Endothelial cell of umbilical vein (primary cell): Measurements from ENCODE around the gene KRT17. TPM values are rescaled to one million over a fixed set of nuclear protein-coding genes. Genes with fewer than 3 reads are reported as not detected.
A peak's percentile ranks its signal among the peaks of the same experiment; 100 is the strongest.

Experiments used
- BruUV-seq: library from RNA; stranded (reverse); fragments of 400-500 nt; replicated peaks from 2 replicates; lab custom pipeline; 2021; lab: Mats Ljungman, UMichigan
- CTCF ChIA-PET: fragments of 300-600, 350-600 bp; sonication (Branson Sonifier 250); formaldehyde crosslinking; loops from one replicate; lab custom pipeline; 2021; ENCODE audit warnings: antibody characterized with exemption, inconsistent platforms; lab: Charles Lee
- POLR2A ChIA-PET: fragments of 300-600, 350-600 bp; sonication (Branson Sonifier 250); formaldehyde crosslinking; loops from one replicate; lab custom pipeline; 2021; ENCODE audit warnings: antibody characterized with exemption, inconsistent platforms; lab: Charles Lee
- DNase-seq: peaks from one replicate; pipeline ENCODE4 v3.0.0-alpha.2; 2011; ENCODE audit warnings: low read depth, low spot score
- FAIRE-seq: peaks from 2 replicates; lab custom pipeline; 2011; peaks lifted over from hg19 to GRCh38; lab: Jason Lieb, UNC
- H2AFZ ChIP-seq: 2 replicates; pipeline ENCODE4 v1.6.0; 2012; ENCODE audit warnings: low read depth, low read length, control low read depth, inconsistent platforms
- H3K27ac ChIP-seq: 2 replicates; pipeline ENCODE4 v1.5.1; 2011; ENCODE audit warnings: low read depth, mild to moderate bottlenecking, control low read depth, low read length, moderate library complexity; ENCODE audit not compliant: insufficient read depth
- H3K27me3 ChIP-seq, 2 experiments: 2 replicates each; pipeline versions ENCODE4 v1.6.0 to v1.6.1; 2011; ENCODE audit warnings: low read length in 2 of 2, mixed read lengths in 1 of 2; ENCODE audit not compliant: control insufficient read depth in 2 of 2, insufficient read depth in 2 of 2
- H3K36me3 ChIP-seq, 2 experiments: 2 replicates in 1 of 2; 3 replicates in 1 of 2; pipeline ENCODE4 v1.5.1; 2011; ENCODE audit warnings: low read length in 2 of 2, mild to moderate bottlenecking in 1 of 2, moderate library complexity in 1 of 2; ENCODE audit not compliant: control insufficient read depth in 2 of 2, insufficient read depth in 2 of 2; ENCODE audit errors: extremely low read depth in 1 of 2
- H3K4me1 ChIP-seq: 3 replicates; pipeline ENCODE4 v1.5.1; 2011; ENCODE audit warnings: mild to moderate bottlenecking, low read length; ENCODE audit not compliant: control insufficient read depth, insufficient read depth; ENCODE audit errors: extremely low read depth
- H3K4me2 ChIP-seq: 2 replicates; pipeline ENCODE4 v1.6.1; 2011; ENCODE audit warnings: low read length, control low read depth, mixed read lengths; ENCODE audit not compliant: insufficient read depth
- H3K4me3 ChIP-seq, 3 experiments: fragments of 200-600 bp in 1 of 3; sonication (generic), shearing (Covaris generic) in 1 of 3; replicated peaks in 1 of 3; 2 replicates each; pipeline ENCODE4 v1.5.1; 2011 to 2016; ENCODE audit warnings: control low read depth in 3 of 3, low read length in 3 of 3, mild to moderate bottlenecking in 2 of 3, inconsistent platforms in 1 of 3, low read depth in 1 of 3, moderate library complexity in 1 of 3; ENCODE audit not compliant: insufficient read depth in 1 of 3
- H3K79me2 ChIP-seq: 2 replicates; pipeline ENCODE4 v1.6.0; 2012; ENCODE audit warnings: low read length, inconsistent platforms; ENCODE audit not compliant: control insufficient read depth, insufficient read depth
- H3K9ac ChIP-seq: replicated peaks from 2 replicates; pipeline ENCODE3; 2011; ENCODE audit warnings: low read length, control low read depth; ENCODE audit not compliant: insufficient read depth; ENCODE audit errors: extremely low read depth
- H3K9me1 ChIP-seq: replicated peaks from 3 replicates; pipeline ENCODE4 v1.6.0; 2011; ENCODE audit warnings: mild to moderate bottlenecking, low read length; ENCODE audit not compliant: control insufficient read depth, insufficient read depth; ENCODE audit errors: extremely low read depth
- H3K9me3 ChIP-seq: replicated peaks from 2 replicates; pipeline ENCODE4 v1.5.1; 2012; ENCODE audit warnings: low read length, inconsistent platforms; ENCODE audit not compliant: control insufficient read depth, insufficient read depth
- H4K20me1 ChIP-seq: replicated peaks from 2 replicates; pipeline ENCODE3; 2011; ENCODE audit warnings: mild to moderate bottlenecking, low read length; ENCODE audit not compliant: control insufficient read depth, insufficient read depth; ENCODE audit errors: extremely low read depth
- MYC ChIP-seq: IDR thresholded peaks from one replicate; pipeline ENCODE4 v1.6.1; 2011; ENCODE audit warnings: mild to moderate bottlenecking, low read depth, low read length
- POLR2A ChIP-seq: IDR thresholded peaks from 2 replicates; pipeline ENCODE4 v1.6.1; 2012; ENCODE audit warnings: low read depth, mild to moderate bottlenecking, control low read depth, low read length
- POLR2AphosphoS5 ChIP-seq: IDR thresholded peaks from 2 replicates; pipeline ENCODE4 v1.6.1; 2012; ENCODE audit warnings: low read depth, mild to moderate bottlenecking, control low read depth, low read length, moderate library complexity; ENCODE audit not compliant: insufficient read depth
- dilution Hi-C: fragments of 300-500 bp; cut with MboI; formaldehyde crosslinking; loops from one replicate; pipeline ENCODE4 v1.15.0; 2019; ENCODE audit warnings: low sequenced_read_pairs; ENCODE audit not compliant: extremely low pct_ligation_motif_present
- intact Hi-C: fragments of 100-400 bp; cut with micrococcal nuclease; formaldehyde crosslinking; loops from one replicate; pipeline ENCODE4 v1.10.0; 2022
- polyA plus RNA-seq, 4 experiments: library from polyadenylated mRNA; depleted of rRNA in 3 of 4; stranded (reverse) in 3 of 4; unstranded in 1 of 4; fragments of >200 nt; gene quantifications; 2 replicates each; pipeline versions ENCODE4 v1.2.1 to v1.2.3, GENCODE V29; 2011 to 2012; ENCODE audit warnings: missing spikeins in 1 of 4
- total RNA-seq: library from RNA; stranded (reverse); gene quantifications from 2 replicates; pipeline ENCODE4 v1.2.3, GENCODE V29; 2021
- TF ChIP-seq, protein P1 (sequence below), 2 donors: IDR thresholded peaks; 1 replicate in 1 of 2; 2 replicates in 1 of 2; pipeline ENCODE4 v1.5.1; 2011; ENCODE audit warnings: low read length in 2 of 2, mild to moderate bottlenecking in 2 of 2, moderate library complexity in 2 of 2, control low read depth in 1 of 2, inconsistent platforms in 1 of 2, low read depth in 1 of 2; ENCODE audit not compliant: insufficient read depth in 1 of 2; ENCODE audit errors: extremely low read depth in 1 of 2

Gene KRT17
- total and polyA plus RNA-seq, 2 donors (not counting 3 experiments of a cell fraction or from before 2014, with no cell fraction given), result 0.83 to 1.6 TPM

DNA sequence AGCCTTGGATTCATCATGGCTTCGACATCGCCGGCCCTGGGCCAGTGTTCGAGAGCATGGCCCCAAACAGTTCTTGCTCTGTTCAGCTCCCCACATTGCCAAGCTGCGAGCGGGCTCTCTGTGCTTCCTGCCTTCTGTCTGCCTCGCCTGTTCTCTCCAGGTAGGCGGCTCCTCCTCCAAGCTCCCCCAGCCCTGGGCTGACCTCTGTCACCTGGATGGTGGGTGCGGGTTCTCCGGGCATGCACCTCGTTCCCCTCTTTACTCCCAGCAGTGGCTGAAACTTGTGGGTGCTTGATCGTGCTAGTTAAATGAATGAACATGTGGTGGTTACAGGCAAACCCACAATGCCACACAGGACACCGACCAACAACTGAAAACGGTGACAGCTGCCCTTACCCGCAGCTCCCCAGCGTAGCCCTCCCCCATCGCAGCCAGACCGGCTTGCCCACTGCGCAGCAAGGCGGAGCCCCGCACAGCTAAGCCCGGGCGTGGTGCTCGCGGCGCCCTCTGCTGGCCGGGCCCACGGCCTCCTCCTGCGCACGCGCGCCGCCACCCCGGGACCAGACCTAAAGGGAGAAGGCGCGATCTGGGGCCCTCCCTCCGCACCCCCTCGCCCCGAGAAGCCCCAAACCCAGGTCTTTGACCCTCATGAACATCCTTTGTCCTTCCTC lies 41.3 kb upstream of the KRT17 start:
- intact Hi-C loops, result loop anchor here (1.0 to 10.0 kb wide), 8 partner anchors 17 to 1021 kb away; partner anchors contain the start of gene SMARCE1
- DNase-seq (peak; percentile 83), FAIRE-seq (peak; percentile 67)
- Histone ChIP-seq H3K4me1 (peaks cover 23% of the 10 kb centered on the region), H3K27ac (peak overlapping the region; percentile 49), H3K9ac (peak overlapping the region; percentile 1), H3K9me1 (no peaks in the 10 kb centered on the region), H4K20me1 (no peaks in the 10 kb centered on the region), H3K79me2 (no peaks in the 10 kb centered on the region), H2AFZ (peak overlapping the region; percentile 89), H3K4me3 (peak overlapping the region in 2 of 3 experiments; percentile 13 to 32), H3K36me3 (no peaks in the 10 kb centered on the region), H3K4me2 (peak overlapping the region; percentile 56), H3K27me3 (no peaks in the 10 kb centered on the region), H3K9me3 (no peaks in the 10 kb centered on the region)
- no TSS peak for BruUV-seq
- ChIA-PET POLR2A (interaction anchor here (0.7 kb wide), 1 partner anchor 23 kb away, joined by 8 read pairs; the partner anchor contains the start of gene EIF1), CTCF (interaction anchor here (0.6 to 9.4 kb wide), 32 partner anchors 11 to 1303 kb away, joined by 3 to 369 read pairs (median 4); partner anchors contain the start of genes EIF1 and IGFBP4)
- TF ChIP-seq MYC (no peak), POLR2A (no peak), POLR2AphosphoS5 (peak; percentile 24)
- TF ChIP-seq, protein P1, sequence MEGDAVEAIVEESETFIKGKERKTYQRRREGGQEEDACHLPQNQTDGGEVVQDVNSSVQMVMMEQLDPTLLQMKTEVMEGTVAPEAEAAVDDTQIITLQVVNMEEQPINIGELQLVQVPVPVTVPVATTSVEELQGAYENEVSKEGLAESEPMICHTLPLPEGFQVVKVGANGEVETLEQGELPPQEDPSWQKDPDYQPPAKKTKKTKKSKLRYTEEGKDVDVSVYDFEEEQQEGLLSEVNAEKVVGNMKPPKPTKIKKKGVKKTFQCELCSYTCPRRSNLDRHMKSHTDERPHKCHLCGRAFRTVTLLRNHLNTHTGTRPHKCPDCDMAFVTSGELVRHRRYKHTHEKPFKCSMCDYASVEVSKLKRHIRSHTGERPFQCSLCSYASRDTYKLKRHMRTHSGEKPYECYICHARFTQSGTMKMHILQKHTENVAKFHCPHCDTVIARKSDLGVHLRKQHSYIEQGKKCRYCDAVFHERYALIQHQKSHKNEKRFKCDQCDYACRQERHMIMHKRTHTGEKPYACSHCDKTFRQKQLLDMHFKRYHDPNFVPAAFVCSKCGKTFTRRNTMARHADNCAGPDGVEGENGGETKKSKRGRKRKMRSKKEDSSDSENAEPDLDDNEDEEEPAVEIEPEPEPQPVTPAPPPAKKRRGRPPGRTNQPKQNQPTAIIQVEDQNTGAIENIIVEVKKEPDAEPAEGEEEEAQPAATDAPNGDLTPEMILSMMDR (IDR thresholded peaks at IDR 0.05; ENCODE audit: extremely low read depth in 1 of 2, insufficient read depth in 1 of 2, low read depth in 1 of 2, low read length in 2 of 2), result peak; percentile 96 to 99
- dilution Hi-C loops, result no loop called here
